ENCODE data around the gene BTN1A1.

Gene BTN1A1

DNA sequence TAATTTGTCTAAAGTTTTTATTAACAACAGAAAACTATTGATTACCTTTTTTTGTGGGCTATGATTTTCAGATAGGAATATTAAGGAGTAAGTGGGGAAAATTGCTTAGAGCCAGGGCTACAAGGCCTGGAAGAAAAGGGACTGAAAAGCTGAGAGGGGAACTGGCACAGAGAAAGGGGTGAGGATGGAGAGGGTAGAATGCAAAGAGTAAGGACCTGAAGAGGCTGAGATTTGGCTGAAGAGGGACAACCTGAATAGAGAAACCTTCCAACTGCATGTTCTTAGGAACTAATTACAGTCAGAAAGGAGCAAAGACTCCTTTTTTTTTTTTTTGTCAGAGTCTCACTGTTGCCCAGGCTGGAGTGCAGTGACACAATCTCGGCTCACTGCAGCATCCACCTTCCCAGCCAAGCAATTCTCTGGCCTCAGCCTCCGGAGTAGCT is 25.6 kb upstream of the BTN1A1 start:
- peak; percentile 14 for ATAC-seq
- TF ChIP-seq, protein P1, sequence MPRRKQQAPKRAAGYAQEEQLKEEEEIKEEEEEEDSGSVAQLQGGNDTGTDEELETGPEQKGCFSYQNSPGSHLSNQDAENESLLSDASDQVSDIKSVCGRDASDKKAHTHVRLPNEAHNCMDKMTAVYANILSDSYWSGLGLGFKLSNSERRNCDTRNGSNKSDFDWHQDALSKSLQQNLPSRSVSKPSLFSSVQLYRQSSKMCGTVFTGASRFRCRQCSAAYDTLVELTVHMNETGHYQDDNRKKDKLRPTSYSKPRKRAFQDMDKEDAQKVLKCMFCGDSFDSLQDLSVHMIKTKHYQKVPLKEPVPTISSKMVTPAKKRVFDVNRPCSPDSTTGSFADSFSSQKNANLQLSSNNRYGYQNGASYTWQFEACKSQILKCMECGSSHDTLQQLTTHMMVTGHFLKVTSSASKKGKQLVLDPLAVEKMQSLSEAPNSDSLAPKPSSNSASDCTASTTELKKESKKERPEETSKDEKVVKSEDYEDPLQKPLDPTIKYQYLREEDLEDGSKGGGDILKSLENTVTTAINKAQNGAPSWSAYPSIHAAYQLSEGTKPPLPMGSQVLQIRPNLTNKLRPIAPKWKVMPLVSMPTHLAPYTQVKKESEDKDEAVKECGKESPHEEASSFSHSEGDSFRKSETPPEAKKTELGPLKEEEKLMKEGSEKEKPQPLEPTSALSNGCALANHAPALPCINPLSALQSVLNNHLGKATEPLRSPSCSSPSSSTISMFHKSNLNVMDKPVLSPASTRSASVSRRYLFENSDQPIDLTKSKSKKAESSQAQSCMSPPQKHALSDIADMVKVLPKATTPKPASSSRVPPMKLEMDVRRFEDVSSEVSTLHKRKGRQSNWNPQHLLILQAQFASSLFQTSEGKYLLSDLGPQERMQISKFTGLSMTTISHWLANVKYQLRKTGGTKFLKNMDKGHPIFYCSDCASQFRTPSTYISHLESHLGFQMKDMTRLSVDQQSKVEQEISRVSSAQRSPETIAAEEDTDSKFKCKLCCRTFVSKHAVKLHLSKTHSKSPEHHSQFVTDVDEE (CRISPR knock-in tag; IDR thresholded peaks at IDR 0.05): no peak
- no peak for TF ChIP-seq ARNTL (CRISPR knock-in tag; IDR thresholded peaks at IDR 0.05; ENCODE audit: borderline replicate concordance, low read depth)
- no peak for TF ChIP-seq TOX (CRISPR knock-in tag; IDR thresholded peaks at IDR 0.05; ENCODE audit: borderline replicate concordance)
- TF ChIP-seq SNAI2 (CRISPR knock-in tag; IDR thresholded peaks at IDR 0.05): no peak
- TF ChIP-seq ZFP30 (CRISPR knock-in tag; IDR thresholded peaks at IDR 0.05): no peak
- TF ChIP-seq ZNF70 (CRISPR knock-in tag; IDR thresholded peaks at IDR 0.05): no peak
- no peak for TF ChIP-seq ZNF565 (CRISPR knock-in tag; conservative IDR thresholded peaks at IDR 0.05; ENCODE audit: low read depth)
- TF ChIP-seq ZNF8 (CRISPR knock-in tag; IDR thresholded peaks at IDR 0.05): no peak

DNA sequence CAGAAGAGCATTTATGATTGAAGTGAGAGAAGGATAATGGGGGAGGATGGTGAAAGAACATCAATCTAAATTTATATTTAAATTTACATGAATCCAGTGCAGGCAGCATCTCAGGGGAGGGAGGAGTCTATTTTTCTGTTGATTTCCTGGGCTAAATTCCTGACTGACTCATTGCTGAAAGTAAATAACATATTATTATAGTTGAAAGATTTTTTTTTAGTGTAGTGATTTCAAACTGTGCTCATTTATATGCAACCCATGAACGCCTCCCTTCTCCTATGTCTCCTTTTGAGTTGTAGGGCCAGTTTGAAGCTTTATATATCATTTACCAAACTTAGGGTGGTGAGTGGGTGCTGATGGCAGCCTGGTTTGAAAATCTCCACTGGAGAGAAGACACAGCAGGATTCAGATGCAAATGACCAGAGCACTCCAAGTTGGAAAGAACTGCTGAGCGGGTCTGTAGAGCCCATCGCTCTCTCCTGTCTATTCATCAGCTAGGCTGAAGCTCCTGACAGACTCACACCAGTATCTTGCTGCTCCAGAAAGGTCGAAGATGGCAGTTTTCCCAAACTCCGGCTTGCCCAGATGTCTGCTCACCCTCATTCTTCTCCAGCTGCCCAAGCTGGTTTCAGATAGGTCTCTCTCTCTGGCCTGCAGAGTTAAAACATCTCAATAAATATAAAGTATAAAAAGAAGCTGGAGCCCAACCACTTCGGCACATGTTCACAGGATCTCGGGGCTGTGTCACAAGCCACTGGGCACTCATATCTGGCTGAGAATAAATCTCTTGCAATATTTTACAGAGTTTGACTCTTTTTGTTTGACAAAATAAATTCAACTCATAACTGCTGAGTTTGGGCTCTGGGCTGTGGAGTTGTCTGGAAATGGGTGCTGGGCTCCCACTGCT is 24.0 kb upstream of the BTN1A1 start:
- no peak for ATAC-seq
- TF ChIP-seq ZNF565 (CRISPR knock-in tag; conservative IDR thresholded peaks at IDR 0.05; ENCODE audit: low read depth) (no peak), ZFP3 (CRISPR knock-in tag; IDR thresholded peaks at IDR 0.05) (no peak), OSR1 (CRISPR knock-in tag; IDR thresholded peaks at IDR 0.05) (no peak), GLIS3 (CRISPR knock-in tag; IDR thresholded peaks at IDR 0.05) (no peak), ISL1 (CRISPR knock-in tag; IDR thresholded peaks at IDR 0.05) (no peak), ESRRG (CRISPR knock-in tag; IDR thresholded peaks at IDR 0.05) (no peak), ZNF70 (CRISPR knock-in tag; IDR thresholded peaks at IDR 0.05) (no peak), ZNF8 (CRISPR knock-in tag; IDR thresholded peaks at IDR 0.05) (no peak), CSDC2 (CRISPR knock-in tag; IDR thresholded peaks at IDR 0.05) (no peak), TCF4 (CRISPR knock-in tag; IDR thresholded peaks at IDR 0.05; ENCODE audit: borderline replicate concordance) (no peak), SNAI2 (CRISPR knock-in tag; IDR thresholded peaks at IDR 0.05) (no peak), RARB (CRISPR knock-in tag; IDR thresholded peaks at IDR 0.05) (no peak)
- TF ChIP-seq, protein P2, sequence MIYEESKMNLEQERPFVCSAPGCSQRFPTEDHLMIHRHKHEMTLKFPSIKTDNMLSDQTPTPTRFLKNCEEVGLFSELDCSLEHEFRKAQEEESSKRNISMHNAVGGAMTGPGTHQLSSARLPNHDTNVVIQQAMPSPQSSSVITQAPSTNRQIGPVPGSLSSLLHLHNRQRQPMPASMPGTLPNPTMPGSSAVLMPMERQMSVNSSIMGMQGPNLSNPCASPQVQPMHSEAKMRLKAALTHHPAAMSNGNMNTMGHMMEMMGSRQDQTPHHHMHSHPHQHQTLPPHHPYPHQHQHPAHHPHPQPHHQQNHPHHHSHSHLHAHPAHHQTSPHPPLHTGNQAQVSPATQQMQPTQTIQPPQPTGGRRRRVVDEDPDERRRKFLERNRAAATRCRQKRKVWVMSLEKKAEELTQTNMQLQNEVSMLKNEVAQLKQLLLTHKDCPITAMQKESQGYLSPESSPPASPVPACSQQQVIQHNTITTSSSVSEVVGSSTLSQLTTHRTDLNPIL (CRISPR knock-in tag; IDR thresholded peaks at IDR 0.05; ENCODE audit: low read depth): no peak
- TF ChIP-seq, protein P1 (CRISPR knock-in tag; IDR thresholded peaks at IDR 0.05): no peak
- TF ChIP-seq, protein P3, sequence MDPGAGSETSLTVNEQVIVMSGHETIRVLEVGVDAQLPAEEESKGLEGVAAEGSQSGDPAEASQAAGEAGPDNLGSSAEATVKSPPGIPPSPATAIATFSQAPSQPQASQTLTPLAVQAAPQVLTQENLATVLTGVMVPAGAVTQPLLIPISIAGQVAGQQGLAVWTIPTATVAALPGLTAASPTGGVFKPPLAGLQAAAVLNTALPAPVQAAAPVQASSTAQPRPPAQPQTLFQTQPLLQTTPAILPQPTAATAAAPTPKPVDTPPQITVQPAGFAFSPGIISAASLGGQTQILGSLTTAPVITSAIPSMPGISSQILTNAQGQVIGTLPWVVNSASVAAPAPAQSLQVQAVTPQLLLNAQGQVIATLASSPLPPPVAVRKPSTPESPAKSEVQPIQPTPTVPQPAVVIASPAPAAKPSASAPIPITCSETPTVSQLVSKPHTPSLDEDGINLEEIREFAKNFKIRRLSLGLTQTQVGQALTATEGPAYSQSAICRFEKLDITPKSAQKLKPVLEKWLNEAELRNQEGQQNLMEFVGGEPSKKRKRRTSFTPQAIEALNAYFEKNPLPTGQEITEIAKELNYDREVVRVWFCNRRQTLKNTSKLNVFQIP (CRISPR knock-in tag; IDR thresholded peaks at IDR 0.05; ENCODE audit: borderline replicate concordance, low read depth): no peak
- TF ChIP-seq, protein P4, sequence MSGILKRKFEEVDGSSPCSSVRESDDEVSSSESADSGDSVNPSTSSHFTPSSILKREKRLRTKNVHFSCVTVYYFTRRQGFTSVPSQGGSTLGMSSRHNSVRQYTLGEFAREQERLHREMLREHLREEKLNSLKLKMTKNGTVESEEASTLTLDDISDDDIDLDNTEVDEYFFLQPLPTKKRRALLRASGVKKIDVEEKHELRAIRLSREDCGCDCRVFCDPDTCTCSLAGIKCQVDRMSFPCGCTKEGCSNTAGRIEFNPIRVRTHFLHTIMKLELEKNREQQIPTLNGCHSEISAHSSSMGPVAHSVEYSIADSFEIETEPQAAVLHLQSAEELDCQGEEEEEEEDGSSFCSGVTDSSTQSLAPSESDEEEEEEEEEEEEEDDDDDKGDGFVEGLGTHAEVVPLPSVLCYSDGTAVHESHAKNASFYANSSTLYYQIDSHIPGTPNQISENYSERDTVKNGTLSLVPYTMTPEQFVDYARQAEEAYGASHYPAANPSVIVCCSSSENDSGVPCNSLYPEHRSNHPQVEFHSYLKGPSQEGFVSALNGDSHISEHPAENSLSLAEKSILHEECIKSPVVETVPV (CRISPR knock-in tag; IDR thresholded peaks at IDR 0.05): no peak
